ENCODE results near the gene MFAP4. TPM values are rescaled to one million over a fixed set of nuclear protein-coding genes. Genes with fewer than 3 reads are reported as not detected.

Gene MFAP4
- total RNA-seq, 1 donor from 2014 or later = 37.7 TPM

- Mint-ChIP-seq H3K36me3 (ENCODE audit: unreplicated experiment) (no peaks in the 10 kb centered on the region), H3K4me3 (ENCODE audit: unreplicated experiment) (no peak overlapping the region), H3K9me3 (ENCODE audit: unreplicated experiment) (no peaks in the 10 kb centered on the region), H3K4me1 (ENCODE audit: low read depth, unreplicated experiment) (peaks cover 14% of the 10 kb centered on the region), H3K27ac (ENCODE audit: unreplicated experiment) (no peak overlapping the region), H3K27me3 (ENCODE audit: unreplicated experiment) (peaks cover 9% of the 10 kb centered on the region)
- no peak for TF ChIP-seq CTCF (IDR thresholded peaks at IDR 0.05; ENCODE audit: partially characterized antibody, unreplicated experiment)
- DNase-seq = no peak
These were observed 27.6 kb upstream of the MFAP4 start for GRCh38 chr17:19414396-19415280.

GRCh38 chr17:19413761-19414160, 26.8 kb upstream of the MFAP4 start:
- Mint-ChIP-seq H3K27ac (ENCODE audit: unreplicated experiment) (no peak overlapping the region), H3K36me3 (ENCODE audit: unreplicated experiment) (no peaks in the 10 kb centered on the region), H3K9me3 (ENCODE audit: unreplicated experiment) (no peaks in the 10 kb centered on the region), H3K4me3 (ENCODE audit: unreplicated experiment) (no peak overlapping the region), H3K27me3 (ENCODE audit: unreplicated experiment) (peaks cover 9% of the 10 kb centered on the region), H3K4me1 (ENCODE audit: low read depth, unreplicated experiment) (peaks cover 19% of the 10 kb centered on the region)
- TF ChIP-seq CTCF (IDR thresholded peaks at IDR 0.05; ENCODE audit: partially characterized antibody, unreplicated experiment) = no peak
- DNase-seq = no peak

GRCh38 chr17:19412984-19413383, 26.0 kb upstream of the MFAP4 start:
- no peak for TF ChIP-seq CTCF (IDR thresholded peaks at IDR 0.05; ENCODE audit: partially characterized antibody, unreplicated experiment)
- Mint-ChIP-seq H3K27ac (ENCODE audit: unreplicated experiment) (no peak overlapping the region), H3K27me3 (ENCODE audit: unreplicated experiment) (peaks cover 9% of the 10 kb centered on the region), H3K36me3 (ENCODE audit: unreplicated experiment) (no peaks in the 10 kb centered on the region), H3K9me3 (ENCODE audit: unreplicated experiment) (no peaks in the 10 kb centered on the region), H3K4me1 (ENCODE audit: low read depth, unreplicated experiment) (peaks cover 19% of the 10 kb centered on the region), H3K4me3 (ENCODE audit: unreplicated experiment) (no peak overlapping the region)
- no peak for DNase-seq

- TF ChIP-seq CTCF (IDR thresholded peaks at IDR 0.05; ENCODE audit: partially characterized antibody, unreplicated experiment) = no peak
- Mint-ChIP-seq H3K4me3 (ENCODE audit: unreplicated experiment) (no peak overlapping the region), H3K27ac (ENCODE audit: unreplicated experiment) (no peak overlapping the region), H3K27me3 (ENCODE audit: unreplicated experiment) (peaks cover 9% of the 10 kb centered on the region), H3K36me3 (ENCODE audit: unreplicated experiment) (no peaks in the 10 kb centered on the region), H3K9me3 (ENCODE audit: unreplicated experiment) (no peaks in the 10 kb centered on the region), H3K4me1 (ENCODE audit: low read depth, unreplicated experiment) (peaks cover 19% of the 10 kb centered on the region)
- DNase-seq = no peak
These were observed 25.5 kb upstream of the MFAP4 start for GRCh38 chr17:19412510-19412909.

DNA sequence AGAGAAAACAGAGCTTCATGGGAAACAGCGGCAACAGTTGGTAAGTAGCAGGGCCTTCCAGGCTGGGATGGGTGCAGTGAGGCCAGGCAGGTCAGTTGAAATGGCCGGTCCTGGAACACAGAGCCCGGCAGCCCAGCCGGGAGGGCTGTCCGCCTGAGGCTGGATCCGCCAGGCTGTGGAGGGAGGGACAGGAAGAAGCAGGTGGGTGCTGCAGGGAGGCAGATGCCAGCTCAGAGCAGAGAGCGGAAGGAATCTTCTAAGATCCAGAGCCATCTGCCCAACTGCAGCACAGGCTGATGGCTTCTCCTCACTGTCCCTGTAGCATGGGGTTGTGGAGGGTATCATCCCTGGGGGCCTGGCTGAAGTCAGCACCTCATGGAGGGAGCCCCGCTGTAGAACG, 24.6 kb upstream of the MFAP4 start:
- H3K4me1 Mint-ChIP-seq (ENCODE audit: low read depth, unreplicated experiment) = peaks cover 19% of the 10 kb centered on the region
- peak overlapping the region; percentile 93 for H3K27ac Mint-ChIP-seq (ENCODE audit: unreplicated experiment)
- TF ChIP-seq CTCF (IDR thresholded peaks at IDR 0.05; ENCODE audit: partially characterized antibody, unreplicated experiment) = no peak
- peak; percentile 68 for DNase-seq
- peak overlapping the region; percentile 67 for H3K4me3 Mint-ChIP-seq (ENCODE audit: unreplicated experiment)
- H3K36me3 Mint-ChIP-seq (ENCODE audit: unreplicated experiment) = no peaks in the 10 kb centered on the region
- H3K27me3 Mint-ChIP-seq (ENCODE audit: unreplicated experiment) = peaks cover 10% of the 10 kb centered on the region
- no peaks in the 10 kb centered on the region for H3K9me3 Mint-ChIP-seq (ENCODE audit: unreplicated experiment)

Data from glutamatergic neuron (in vitro differentiated cells).